ENCODE measurements around the gene MYO9B.

Gene MYO9B

GRCh38 chr19:17095141-17095919 lies 19.8 kb downstream of the MYO9B start:
- Histone ChIP-seq H3K36me3 (peaks cover 10% of the 10 kb centered on the region), H3K4me3 (ENCODE audit: low read depth, low read length) (no peak overlapping the region), H3K9me3 (ENCODE audit: severe bottlenecking) (no peaks in the 10 kb centered on the region), H3K27ac (no peak overlapping the region), H3K27me3 (ENCODE audit: insufficient read depth, low read depth, severe bottlenecking) (no peaks in the 10 kb centered on the region)
- TF ChIP-seq CTCF (IDR thresholded peaks at IDR 0.05; ENCODE audit: low read depth, low read length): no peak
- DNase-seq: no peak

- Histone ChIP-seq H3K9me3 (ENCODE audit: severe bottlenecking) (peaks cover 2% of the 10 kb centered on the region), H3K4me3 (ENCODE audit: low read depth, low read length) (no peak overlapping the region), H3K36me3 (peaks cover 21% of the 10 kb centered on the region), H3K27ac (no peak overlapping the region), H3K27me3 (ENCODE audit: insufficient read depth, low read depth, severe bottlenecking) (no peaks in the 10 kb centered on the region)
- TF ChIP-seq CTCF (IDR thresholded peaks at IDR 0.05; ENCODE audit: low read depth, low read length): no peak
- DNase-seq: no peak
Observed at GRCh38 chr19:17097593-17098126, 22.1 kb downstream of the MYO9B start.

DNA sequence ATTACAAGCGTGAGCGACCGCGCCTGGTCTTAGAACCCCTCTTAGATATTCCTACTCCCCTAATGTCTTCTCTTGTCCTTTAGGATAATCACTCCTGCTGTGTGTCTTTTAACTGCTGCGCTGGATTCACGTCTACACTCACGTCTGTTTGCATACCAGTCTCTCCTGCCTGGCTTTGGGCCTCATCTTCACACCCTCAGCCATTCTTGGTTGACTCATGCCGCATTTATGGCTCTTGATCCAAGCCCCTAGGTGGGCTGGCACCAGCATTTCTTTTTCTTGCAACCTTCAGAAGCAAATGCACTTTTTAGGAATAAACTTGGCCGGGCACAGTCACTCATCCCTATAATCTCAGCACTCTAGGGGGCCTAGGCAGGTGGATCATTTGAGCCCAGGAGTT lies 22.7 kb downstream of the MYO9B start:
- no peak for TF ChIP-seq CTCF (IDR thresholded peaks at IDR 0.05; ENCODE audit: low read depth, low read length)

DNA sequence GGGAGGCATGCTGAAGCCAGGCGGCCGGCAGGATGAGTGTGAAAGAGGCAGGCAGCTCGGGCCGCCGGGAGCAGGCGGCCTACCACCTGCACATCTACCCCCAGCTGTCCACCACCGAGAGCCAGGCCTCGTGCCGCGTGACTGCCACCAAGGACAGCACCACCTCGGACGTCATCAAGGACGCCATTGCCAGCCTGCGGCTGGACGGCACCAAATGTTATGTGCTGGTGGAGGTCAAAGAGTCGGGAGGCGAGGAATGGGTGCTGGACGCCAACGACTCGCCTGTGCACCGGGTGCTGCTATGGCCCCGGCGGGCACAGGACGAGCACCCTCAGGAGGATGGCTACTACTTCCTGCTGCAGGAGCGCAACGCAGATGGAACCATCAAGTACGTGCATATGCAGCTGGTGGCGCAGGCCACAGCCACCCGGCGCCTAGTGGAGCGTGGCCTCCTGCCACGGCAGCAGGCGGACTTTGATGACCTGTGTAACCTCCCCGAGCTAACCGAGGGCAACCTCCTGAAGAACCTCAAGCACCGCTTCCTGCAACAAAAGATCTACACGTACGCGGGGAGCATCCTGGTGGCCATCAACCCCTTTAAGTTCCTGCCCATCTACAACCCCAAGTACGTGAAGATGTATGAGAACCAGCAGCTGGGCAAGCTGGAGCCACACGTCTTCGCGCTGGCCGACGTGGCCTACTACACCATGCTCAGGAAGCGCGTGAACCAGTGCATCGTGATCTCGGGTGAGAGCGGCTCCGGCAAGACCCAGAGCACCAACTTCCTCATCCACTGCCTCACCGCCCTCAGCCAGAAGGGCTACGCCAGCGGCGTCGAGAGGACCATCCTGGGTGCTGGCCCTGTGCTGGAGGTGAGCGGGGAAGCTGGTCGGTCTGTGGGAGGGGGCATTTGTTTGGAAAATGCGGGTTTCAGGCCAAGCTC lies 26.4 kb downstream of the MYO9B start:
- Histone ChIP-seq H3K36me3 (peaks cover 42% of the 10 kb centered on the region), H3K4me3 (ENCODE audit: low read depth, low read length) (no peak overlapping the region), H3K9me3 (ENCODE audit: severe bottlenecking) (peaks cover 2% of the 10 kb centered on the region), H3K27ac (no peak overlapping the region), H3K27me3 (ENCODE audit: insufficient read depth, low read depth, severe bottlenecking) (no peaks in the 10 kb centered on the region)
- no peak for TF ChIP-seq CTCF (IDR thresholded peaks at IDR 0.05; ENCODE audit: low read depth, low read length)
- no peak for DNase-seq

More for the DNA sequence above, 22.7 kb downstream of the MYO9B start:
- peaks cover 2% of the 10 kb centered on the region for H3K9me3 ChIP-seq (ENCODE audit: severe bottlenecking)
- peaks cover 26% of the 10 kb centered on the region for H3K36me3 ChIP-seq
- H3K27me3 ChIP-seq (ENCODE audit: insufficient read depth, low read depth, severe bottlenecking): no peaks in the 10 kb centered on the region
- H3K4me3 ChIP-seq (ENCODE audit: low read depth, low read length): no peak overlapping the region
- no peak for DNase-seq
- H3K27ac ChIP-seq: no peak overlapping the region

GRCh38 chr19:17103177-17103576 lies 27.6 kb downstream of the MYO9B start:
- peaks cover 46% of the 10 kb centered on the region for H3K36me3 ChIP-seq
- no peak overlapping the region for H3K4me3 ChIP-seq (ENCODE audit: low read depth, low read length)
- H3K9me3 ChIP-seq (ENCODE audit: severe bottlenecking): peaks cover 2% of the 10 kb centered on the region
- peak; percentile 64 for TF ChIP-seq CTCF (IDR thresholded peaks at IDR 0.05; ENCODE audit: low read depth, low read length)
- no peaks in the 10 kb centered on the region for H3K27me3 ChIP-seq (ENCODE audit: insufficient read depth, low read depth, severe bottlenecking)
- peak; percentile 49 for DNase-seq
- H3K27ac ChIP-seq: no peak overlapping the region

Measured in WERI-Rb-1 (cell line).